Gastrocnemius medialis (tissue), 4 donors: ENCODE measurements around the gene SOX1. TPM values are rescaled to one million over a fixed set of nuclear protein-coding genes. Genes with fewer than 3 reads are reported as not detected.

Experiments used
- ATAC-seq, 2 donors: fragments of 150-250 bp; one replicate each; pipeline ENCODE4 v1.9.1; 2016
- DNase-seq, 2 donors: peaks; one replicate each; pipeline ENCODE4 v3.0.0-alpha.2; 2019
- H3K27ac ChIP-seq, 4 donors: fragments of 200-600 bp; sonication (generic); 1 replicate in 1 of 4; 2 replicates in 3 of 4; pipeline ENCODE4 v1.5.1; 2016 to 2018; ENCODE audit warnings: mild to moderate bottlenecking in 2 of 4, moderate library complexity in 1 of 4
- H3K27me3 ChIP-seq, 3 donors: fragments of 200-600 bp; sonication (generic) in 2 of 3; 1 replicate in 1 of 3; 2 replicates in 2 of 3; pipeline versions ENCODE4 v1.5.1 to v1.6.0; 2016 to 2019; ENCODE audit warnings: mild to moderate bottlenecking in 1 of 3, moderate library complexity in 1 of 3
- H3K36me3 ChIP-seq, 2 donors: fragments of 200-600 bp; sonication (generic) in 1 of 2; one replicate each; pipeline ENCODE4 v1.5.1; 2017 to 2018
- H3K4me1 ChIP-seq, 2 donors: fragments of 200-600 bp; sonication (generic) in 1 of 2; one replicate each; pipeline ENCODE4 v1.5.1; 2016 to 2017; ENCODE audit warnings: mild to moderate bottlenecking in 2 of 2
- H3K4me3 ChIP-seq, 4 donors: fragments of 200-600 bp; sonication (generic) in 3 of 4; 1 replicate in 1 of 4; 2 replicates in 3 of 4; pipeline ENCODE4 v1.5.1; 2016 to 2019; ENCODE audit warnings: mild to moderate bottlenecking in 2 of 4
- H3K9me3 ChIP-seq, 3 donors: fragments of 200-600 bp; sonication (generic) in 2 of 3; 1 replicate in 1 of 3; 2 replicates in 2 of 3; pipeline ENCODE4 v1.5.1; 2016 to 2019
- POLR2A ChIP-seq, 2 donors: fragments of 450-650 bp; IDR thresholded peaks; one replicate each; pipeline ENCODE4 v1.6.1; 2017; ENCODE audit warnings: antibody characterized with exemption in 2 of 2, mild to moderate bottlenecking in 2 of 2, moderate library complexity in 2 of 2
- in situ Hi-C, 4 donors: fragments of 200-750 bp; cut with MboI; loops; one replicate each; pipeline versions ENCODE4 v1.15.0 to v1.8.0; 2017; ENCODE audit warnings: low sequenced_read_pairs in 4 of 4
- intact Hi-C: fragments of 100-400 bp; cut with DNase I; formaldehyde crosslinking; loops from one replicate; pipeline ENCODE4 v1.15.1; 2023; ENCODE audit warnings: low total_unique reads
- total RNA-seq, 4 donors: library from RNA; depleted of rRNA; stranded (reverse); fragments of >200 nt; gene quantifications; one replicate each; pipeline versions ENCODE4 v1.1.0 to v1.2.3, GENCODE V29; 2016
- TF ChIP-seq, protein P1 (sequence below), 5 experiments: fragments of 450-650 bp in 3 of 5; fragments of 200-600 bp in 2 of 5; sonication (generic) in 2 of 5; IDR thresholded peaks in 4 of 5; conservative IDR thresholded peaks in 1 of 5; 1 replicate in 4 of 5; 2 replicates in 1 of 5; pipeline ENCODE4 v1.5.1; 2016 to 2019; ENCODE audit warnings: antibody characterized with exemption in 5 of 5, mild to moderate bottlenecking in 3 of 5, moderate library complexity in 3 of 5

The SOX1 gene
- total RNA-seq, 4 donors from 2014 or later = not detected

DNA sequence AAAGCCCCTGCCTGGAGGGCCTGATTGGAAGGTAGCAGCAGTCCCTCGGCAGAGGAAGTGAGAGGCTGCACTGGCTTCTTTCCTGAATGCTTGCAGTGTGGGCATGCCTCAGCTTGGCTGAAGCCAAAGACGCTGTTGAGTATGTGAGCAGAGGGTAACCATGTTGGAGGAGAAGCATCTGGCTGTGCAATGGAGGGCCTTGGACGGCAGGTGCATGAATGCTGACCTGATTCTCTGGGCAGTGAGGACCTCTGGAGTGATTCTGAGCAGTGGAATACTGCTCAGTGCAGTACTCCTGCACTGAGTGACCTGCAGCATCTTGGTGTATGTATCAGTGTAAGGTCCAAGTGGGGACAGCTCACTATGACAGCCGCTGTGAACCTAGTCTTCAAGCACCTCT is 46.9 kb downstream of the SOX1 start:
- in situ Hi-C loops = no loop called here
- Histone ChIP-seq H3K27ac (no peak overlapping the region), H3K4me1 (no peaks in the 10 kb centered on the region), H3K27me3 (peaks cover 1 to 9% (median 5%) of the 10 kb centered on the region in 3 donors), H3K9me3 (no peaks in the 10 kb centered on the region), H3K4me3 (no peak overlapping the region), H3K36me3 (no peaks in the 10 kb centered on the region)
- TF ChIP-seq, protein P1, sequence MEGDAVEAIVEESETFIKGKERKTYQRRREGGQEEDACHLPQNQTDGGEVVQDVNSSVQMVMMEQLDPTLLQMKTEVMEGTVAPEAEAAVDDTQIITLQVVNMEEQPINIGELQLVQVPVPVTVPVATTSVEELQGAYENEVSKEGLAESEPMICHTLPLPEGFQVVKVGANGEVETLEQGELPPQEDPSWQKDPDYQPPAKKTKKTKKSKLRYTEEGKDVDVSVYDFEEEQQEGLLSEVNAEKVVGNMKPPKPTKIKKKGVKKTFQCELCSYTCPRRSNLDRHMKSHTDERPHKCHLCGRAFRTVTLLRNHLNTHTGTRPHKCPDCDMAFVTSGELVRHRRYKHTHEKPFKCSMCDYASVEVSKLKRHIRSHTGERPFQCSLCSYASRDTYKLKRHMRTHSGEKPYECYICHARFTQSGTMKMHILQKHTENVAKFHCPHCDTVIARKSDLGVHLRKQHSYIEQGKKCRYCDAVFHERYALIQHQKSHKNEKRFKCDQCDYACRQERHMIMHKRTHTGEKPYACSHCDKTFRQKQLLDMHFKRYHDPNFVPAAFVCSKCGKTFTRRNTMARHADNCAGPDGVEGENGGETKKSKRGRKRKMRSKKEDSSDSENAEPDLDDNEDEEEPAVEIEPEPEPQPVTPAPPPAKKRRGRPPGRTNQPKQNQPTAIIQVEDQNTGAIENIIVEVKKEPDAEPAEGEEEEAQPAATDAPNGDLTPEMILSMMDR (IDR thresholded peaks at IDR 0.05 in 4 of 5, conservative IDR thresholded peaks at IDR 0.05 in 1 of 5) = no peak
- TF ChIP-seq POLR2A (IDR thresholded peaks at IDR 0.05) = no peak
- DNase-seq (no peak), ATAC-seq (no peak)
- intact Hi-C loops = no loop called here

DNA sequence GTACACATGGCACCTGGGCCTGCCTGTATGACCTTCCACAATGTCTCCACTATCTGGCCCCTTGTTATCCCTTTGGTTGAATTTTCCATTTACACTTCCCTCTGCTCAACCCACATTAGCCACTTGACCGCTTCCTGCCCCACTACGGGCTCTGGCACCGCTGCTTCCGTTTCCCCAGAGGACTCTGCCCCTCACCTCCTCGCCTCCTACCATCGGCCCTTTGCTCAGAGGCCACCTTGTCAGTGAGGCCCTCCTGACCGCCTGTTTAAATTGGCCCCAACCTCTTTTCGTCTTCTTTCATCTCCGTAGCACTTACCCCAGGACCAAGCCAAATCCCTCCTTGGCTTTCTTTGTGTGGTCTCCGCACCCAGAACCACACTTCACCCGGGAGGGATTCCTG is 47.4 kb downstream of the SOX1 start:
- H3K4me1 ChIP-seq = no peaks in the 10 kb centered on the region
- no peaks in the 10 kb centered on the region for H3K36me3 ChIP-seq
- in situ Hi-C loops (no loop called here), intact Hi-C loops (no loop called here)
- no peak overlapping the region for H3K27ac ChIP-seq
- DNase-seq = no peak
- TF ChIP-seq, protein P1 (IDR thresholded peaks at IDR 0.05 in 4 of 5, conservative IDR thresholded peaks at IDR 0.05 in 1 of 5) = no peak
- no peak for TF ChIP-seq POLR2A (IDR thresholded peaks at IDR 0.05)
- H3K4me3 ChIP-seq = no peak overlapping the region
- peaks cover 0 to 7% (median 5%) of the 10 kb centered on the region in 3 donors for H3K27me3 ChIP-seq
- H3K9me3 ChIP-seq = no peaks in the 10 kb centered on the region
- ATAC-seq = no peak

DNA sequence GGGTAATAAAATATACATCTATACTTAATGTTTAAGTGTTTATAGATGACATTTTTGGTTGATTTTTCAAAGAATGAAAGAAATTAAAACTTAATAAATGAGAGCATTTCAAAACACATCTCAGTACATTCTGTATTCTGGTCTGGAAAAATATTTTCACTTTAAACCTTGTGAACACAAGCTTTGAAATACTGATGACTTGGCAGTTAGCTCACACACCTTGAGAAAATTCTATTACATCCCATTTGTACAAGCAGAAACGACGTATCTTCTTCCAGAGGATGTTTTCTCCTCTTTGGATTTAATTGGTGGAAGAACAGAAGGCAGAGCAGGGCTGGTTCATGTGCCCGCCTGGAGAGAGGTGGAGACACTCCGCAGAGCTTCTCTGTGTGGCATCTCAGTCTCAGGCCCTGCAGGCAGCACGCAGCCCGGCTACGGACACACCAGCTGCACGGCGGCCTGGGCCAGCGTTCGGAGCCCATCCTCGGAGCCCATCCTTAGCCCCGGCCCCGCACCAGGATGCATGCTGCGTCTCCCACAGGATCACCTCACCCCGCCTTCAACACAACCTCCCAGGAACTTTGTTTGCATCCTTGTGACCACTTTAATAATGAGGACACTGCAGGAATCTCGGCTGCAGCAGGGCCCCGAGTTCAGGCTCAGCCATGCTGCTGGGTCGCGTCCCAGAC is 48.6 kb downstream of the SOX1 start:
- TF ChIP-seq, protein P1 (IDR thresholded peaks at IDR 0.05 in 4 of 5, conservative IDR thresholded peaks at IDR 0.05 in 1 of 5) = no peak
- TF ChIP-seq POLR2A (IDR thresholded peaks at IDR 0.05) = no peak
- H3K36me3 ChIP-seq = no peaks in the 10 kb centered on the region
- H3K27ac ChIP-seq = no peak overlapping the region
- in situ Hi-C loops (no loop called here), intact Hi-C loops (no loop called here)
- DNase-seq (no peak), ATAC-seq (no peak)
- H3K9me3 ChIP-seq = no peaks in the 10 kb centered on the region
- no peak overlapping the region for H3K4me3 ChIP-seq
- H3K4me1 ChIP-seq = no peaks in the 10 kb centered on the region
- H3K27me3 ChIP-seq = peaks cover 0 to 5% (median 3%) of the 10 kb centered on the region in 3 donors

DNA sequence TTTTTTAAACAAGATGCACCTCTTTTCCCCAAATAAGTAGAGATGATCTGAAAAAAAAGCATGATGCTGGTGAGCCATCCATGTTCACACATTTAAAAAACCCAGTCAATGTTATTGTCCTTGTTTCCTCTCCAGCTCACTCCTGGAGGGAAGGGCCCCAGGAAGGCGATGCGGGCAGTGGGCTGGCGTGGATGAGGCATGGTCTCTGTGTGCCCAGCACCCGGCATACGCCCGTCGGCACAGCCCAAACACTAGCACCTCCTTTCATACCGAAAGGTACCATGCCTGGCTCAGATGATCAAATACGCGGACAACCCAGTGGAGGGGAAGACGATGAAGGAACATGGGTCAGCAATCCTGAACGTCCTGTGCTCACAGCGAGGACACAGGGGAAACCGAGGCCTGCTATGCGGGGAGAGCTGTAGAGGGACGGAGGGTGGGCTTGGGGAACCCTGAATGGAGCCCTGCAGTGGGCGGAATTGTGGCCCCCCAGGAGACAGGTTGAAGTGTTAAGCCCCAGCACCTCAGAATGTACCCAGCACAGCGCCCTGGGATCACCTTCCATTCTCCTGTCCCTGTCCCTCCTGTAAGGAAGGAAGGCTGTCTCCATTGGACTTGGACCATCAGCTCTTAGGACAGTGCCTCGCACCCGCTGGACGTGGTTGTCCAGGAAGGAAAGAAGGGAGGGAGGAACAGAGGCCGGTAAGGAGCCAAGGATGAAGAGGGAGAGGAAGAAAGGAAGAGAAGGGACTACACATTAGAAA is 49.4 kb downstream of the SOX1 start:
- H3K27ac ChIP-seq = no peak overlapping the region
- no peaks in the 10 kb centered on the region for H3K4me1 ChIP-seq
- no peaks in the 10 kb centered on the region for H3K36me3 ChIP-seq
- H3K9me3 ChIP-seq = no peaks in the 10 kb centered on the region
- intact Hi-C loops (no loop called here), in situ Hi-C loops (no loop called here)
- DNase-seq (no peak), ATAC-seq (no peak)
- TF ChIP-seq, protein P1 (IDR thresholded peaks at IDR 0.05 in 4 of 5, conservative IDR thresholded peaks at IDR 0.05 in 1 of 5) = no peak
- TF ChIP-seq POLR2A (IDR thresholded peaks at IDR 0.05) = no peak
- H3K4me3 ChIP-seq = no peak overlapping the region
- H3K27me3 ChIP-seq = peaks cover 0 to 5% (median 0%) of the 10 kb centered on the region in 3 donors
